Measurements from ENCODE around the gene MDH2.

The MDH2 gene

DNA sequence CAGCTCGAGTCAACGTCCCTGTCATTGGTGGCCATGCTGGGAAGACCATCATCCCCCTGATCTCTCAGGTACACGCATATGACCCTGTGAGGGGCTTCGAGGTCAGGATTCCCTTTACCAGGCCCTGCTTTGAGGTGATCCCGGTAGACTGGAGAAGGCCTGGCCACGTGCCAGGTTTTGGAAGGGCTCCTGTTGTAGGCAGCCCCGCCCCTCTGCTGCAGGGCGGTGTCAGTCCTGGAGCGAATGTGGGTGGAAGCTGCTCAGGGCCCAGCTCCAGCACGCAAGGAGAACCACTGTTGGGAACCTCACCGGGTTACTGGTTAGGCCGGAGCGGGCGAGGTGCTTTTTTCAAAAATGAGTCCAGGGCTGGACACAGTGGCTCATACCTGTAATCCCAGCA, 15.6 kb downstream of the MDH2 start:
- TF ChIP-seq, protein P1, sequence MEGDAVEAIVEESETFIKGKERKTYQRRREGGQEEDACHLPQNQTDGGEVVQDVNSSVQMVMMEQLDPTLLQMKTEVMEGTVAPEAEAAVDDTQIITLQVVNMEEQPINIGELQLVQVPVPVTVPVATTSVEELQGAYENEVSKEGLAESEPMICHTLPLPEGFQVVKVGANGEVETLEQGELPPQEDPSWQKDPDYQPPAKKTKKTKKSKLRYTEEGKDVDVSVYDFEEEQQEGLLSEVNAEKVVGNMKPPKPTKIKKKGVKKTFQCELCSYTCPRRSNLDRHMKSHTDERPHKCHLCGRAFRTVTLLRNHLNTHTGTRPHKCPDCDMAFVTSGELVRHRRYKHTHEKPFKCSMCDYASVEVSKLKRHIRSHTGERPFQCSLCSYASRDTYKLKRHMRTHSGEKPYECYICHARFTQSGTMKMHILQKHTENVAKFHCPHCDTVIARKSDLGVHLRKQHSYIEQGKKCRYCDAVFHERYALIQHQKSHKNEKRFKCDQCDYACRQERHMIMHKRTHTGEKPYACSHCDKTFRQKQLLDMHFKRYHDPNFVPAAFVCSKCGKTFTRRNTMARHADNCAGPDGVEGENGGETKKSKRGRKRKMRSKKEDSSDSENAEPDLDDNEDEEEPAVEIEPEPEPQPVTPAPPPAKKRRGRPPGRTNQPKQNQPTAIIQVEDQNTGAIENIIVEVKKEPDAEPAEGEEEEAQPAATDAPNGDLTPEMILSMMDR (IDR thresholded peaks at IDR 0.05; ENCODE audit: low read depth, low read length, missing control alignments), result no peak
- no peak for DNase-seq (ENCODE audit: extremely low read depth, low read depth)
- no peak overlapping the region for H3K4me3 ChIP-seq (replicated peaks; ENCODE audit: low read depth, low read length)

DNA sequence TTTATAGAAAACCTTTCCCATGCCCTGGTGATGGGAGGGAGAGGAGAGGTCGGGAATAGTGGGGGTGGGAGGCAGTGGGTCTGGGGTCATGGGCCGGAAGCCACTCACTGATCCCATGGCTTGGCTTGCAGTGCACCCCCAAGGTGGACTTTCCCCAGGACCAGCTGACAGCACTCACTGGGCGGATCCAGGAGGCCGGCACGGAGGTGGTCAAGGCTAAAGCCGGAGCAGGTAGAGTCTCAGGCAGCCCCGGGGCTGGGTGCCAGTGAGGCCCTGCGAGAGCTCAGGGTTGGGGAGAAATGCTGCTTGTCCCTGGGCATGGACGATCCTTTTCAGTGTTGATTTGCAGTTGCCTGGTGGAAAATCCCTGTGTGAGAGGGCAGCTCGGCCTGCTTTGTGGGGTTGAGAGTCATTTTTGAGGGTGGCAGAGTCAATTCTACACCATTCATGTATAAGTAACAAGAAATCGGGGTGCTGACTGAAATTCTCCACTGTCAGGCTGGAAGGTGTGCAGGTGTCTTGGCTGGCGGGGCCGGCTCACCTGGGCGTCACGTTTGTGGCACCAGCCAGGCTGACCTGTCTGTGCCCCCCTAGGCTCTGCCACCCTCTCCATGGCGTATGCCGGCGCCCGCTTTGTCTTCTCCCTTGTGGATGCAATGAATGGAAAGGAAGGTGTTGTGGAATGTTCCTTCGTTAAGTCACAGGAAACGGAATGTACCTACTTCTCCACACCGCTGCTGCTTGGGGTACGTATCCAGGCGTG, 16.5 kb downstream of the MDH2 start:
- TF ChIP-seq, protein P1 (IDR thresholded peaks at IDR 0.05; ENCODE audit: low read depth, low read length, missing control alignments), result no peak
- no peak for DNase-seq (ENCODE audit: extremely low read depth, low read depth)
- H3K4me3 ChIP-seq (replicated peaks; ENCODE audit: low read depth, low read length), result no peak overlapping the region

DNA sequence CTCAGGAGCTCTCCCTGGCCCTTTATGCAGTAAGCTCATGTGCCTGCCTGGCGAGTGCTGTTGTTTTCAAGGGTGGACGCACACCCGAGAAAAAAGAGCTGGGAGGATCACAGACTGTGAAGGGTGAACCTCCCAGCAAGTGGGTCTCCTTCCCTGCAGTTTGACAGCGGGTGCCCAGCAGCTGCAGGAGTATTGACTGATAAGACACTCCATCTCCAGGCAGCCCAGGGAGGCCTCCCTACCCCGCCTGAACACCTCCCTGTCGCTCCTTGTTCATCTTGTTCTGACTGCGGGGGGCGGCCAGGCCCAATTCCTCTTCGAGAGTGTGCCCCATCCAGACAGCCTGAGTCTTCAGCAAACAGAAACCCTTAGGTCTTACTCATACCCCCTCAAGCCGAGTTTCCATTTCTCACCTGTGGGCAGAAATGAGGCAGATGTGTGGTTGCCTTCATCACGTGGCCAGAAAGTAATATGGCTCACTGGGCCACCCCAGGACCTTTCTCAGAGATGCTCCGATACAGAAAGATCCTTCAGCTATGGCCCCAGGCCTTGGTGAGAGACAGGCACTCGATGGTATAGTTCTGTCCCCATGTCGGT, 17.2 kb downstream of the MDH2 start:
- TF ChIP-seq, protein P1 (IDR thresholded peaks at IDR 0.05; ENCODE audit: low read depth, low read length, missing control alignments), result no peak
- no peak for DNase-seq (ENCODE audit: extremely low read depth, low read depth)
- H3K4me3 ChIP-seq (replicated peaks; ENCODE audit: low read depth, low read length), result no peak overlapping the region

DNA sequence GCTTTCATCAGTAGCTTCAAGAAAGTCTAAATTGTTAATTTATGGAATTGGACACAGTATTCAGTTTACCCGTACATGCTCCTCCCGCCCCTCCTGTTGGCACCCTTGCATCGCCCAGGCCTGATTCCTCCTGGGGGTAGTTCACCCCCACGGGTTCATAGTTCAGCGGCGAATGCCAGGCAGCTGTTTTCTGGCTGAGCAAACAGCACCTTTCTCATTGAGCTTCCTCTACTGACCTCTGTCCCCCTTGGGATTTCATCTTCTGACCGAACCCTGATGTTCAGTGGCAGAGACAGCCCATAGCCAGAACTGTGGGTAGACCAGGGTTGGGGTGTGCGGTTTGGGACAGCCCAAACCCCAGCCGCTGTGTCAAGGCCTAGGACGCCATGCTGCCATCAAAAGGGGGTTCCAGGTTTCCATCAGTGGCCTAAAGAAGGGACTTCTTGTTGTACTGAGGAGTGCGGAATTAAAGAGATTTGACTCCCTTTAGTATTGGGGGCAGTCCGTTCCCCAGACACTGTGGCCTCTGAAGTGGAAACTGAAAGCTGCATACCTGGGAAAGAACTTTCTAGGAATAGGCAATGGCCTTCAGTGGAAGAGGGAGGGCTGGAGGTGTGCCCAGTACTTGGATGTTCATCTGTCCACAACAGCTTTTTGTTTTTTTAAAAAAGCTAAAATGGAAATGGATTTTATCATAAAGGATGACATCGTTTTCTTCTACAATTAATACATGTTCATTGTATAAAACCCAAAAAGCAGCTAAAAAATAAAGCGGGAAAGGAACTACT, 19.0 kb downstream of the MDH2 start:
- no peak for DNase-seq (ENCODE audit: extremely low read depth, low read depth)
- TF ChIP-seq, protein P1 (IDR thresholded peaks at IDR 0.05; ENCODE audit: low read depth, low read length, missing control alignments), result no peak
- H3K4me3 ChIP-seq (replicated peaks; ENCODE audit: low read depth, low read length), result no peak overlapping the region

DNA sequence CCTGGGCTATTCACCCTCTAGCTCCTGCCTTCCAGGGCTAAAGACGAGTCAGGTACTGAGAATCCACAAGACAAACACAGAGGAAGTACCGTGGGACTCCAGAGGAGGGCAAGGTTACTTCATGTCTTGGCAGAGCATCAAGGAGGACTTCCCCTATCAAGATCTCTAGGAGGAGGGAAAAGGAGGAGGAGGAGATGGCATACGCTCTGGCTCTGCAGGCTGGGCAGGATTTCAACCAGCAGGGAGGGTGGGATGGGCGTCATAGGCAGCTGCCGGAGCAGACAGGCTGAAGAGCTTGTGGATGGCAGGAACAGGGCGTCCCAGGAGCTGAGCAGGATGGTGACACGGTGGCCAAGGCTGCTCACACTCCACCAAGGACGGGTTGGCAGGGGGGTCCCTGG, 21.3 kb downstream of the MDH2 start:
- TF ChIP-seq, protein P1 (IDR thresholded peaks at IDR 0.05; ENCODE audit: low read depth, low read length, missing control alignments), result peak; percentile 18
- H3K4me3 ChIP-seq (replicated peaks; ENCODE audit: low read depth, low read length), result no peak overlapping the region
- DNase-seq (ENCODE audit: extremely low read depth, low read depth), result peak; percentile 72

DNA sequence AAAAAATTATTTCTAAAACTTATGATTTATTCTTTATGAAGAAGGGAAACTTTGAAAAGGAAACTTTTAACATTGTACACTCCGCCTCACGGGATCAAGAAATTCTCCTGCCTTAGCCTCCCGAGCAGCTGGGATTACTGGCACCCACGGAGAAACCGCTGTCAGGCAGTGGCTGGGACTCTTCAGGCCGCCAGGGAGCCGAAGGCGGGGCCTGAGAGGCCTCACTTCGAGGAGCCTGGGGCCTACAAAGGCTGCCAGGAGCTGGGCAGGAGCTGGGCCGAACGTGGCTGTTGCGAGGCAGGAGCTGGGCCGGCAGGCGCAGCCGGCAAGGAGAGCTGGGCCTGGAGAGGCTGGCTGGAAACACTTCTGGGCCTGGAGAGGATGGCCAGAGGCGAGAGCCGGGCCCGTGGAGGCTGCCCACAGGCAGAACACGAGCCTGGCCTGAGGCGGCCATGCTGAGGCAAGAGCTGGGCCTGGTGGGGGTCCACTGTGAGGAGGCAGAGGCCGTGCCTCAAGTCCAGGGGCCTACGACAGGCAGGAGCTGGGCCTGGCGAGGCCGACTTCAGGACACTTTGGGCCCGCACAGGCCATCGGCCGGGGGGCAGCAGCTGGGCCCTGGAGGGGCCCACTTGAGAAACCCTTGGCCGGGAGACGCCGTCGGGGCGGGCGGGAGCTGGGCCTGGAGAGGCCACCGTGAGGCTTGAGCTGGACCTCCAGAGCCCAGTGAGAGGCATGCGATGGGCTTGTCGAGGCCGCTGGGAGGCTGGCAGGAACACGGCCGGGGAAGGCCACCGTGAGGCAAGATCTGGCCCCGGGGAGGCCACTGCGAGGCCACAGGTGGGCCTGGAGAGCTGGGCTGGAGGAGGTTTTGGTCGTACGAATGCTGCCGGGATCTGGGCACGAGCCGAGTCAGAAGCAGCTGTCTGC, 23.7 kb downstream of the MDH2 start:
- no peak overlapping the region for H3K4me3 ChIP-seq (replicated peaks; ENCODE audit: low read depth, low read length)
- DNase-seq (ENCODE audit: extremely low read depth, low read depth), result no peak
- TF ChIP-seq, protein P1 (IDR thresholded peaks at IDR 0.05; ENCODE audit: low read depth, low read length, missing control alignments), result no peak
